GM19351 (cell line): ENCODE results near the gene RGS9.

Source experiments
- ATAC-seq: cut with Tn5 transposase; IDR thresholded peaks from one replicate; pipeline ENCODE4 v1.9.1; 2021; ENCODE audit warnings: mild to moderate bottlenecking, moderate library complexity; ENCODE audit not compliant: unreplicated experiment

Gene RGS9

DNA sequence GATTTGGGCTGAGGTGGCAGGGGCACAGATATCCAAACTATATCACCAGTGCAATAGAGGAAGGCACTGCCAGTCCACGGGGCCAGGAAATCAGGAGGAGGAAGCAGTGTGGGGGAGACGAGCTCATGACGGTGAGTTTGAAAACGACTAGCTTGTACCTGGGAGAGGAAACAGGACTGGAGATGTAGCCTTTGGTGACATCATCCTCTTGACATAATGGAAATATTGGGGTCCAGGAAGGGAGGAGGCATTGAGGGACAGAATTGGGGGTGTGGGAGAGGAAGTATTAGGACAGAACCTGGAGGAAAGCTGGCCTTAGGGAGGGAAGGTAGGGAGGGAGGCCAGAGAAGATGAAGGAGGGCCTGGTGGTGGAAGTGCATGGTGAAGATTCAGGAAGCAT lies 109.1 kb downstream of the RGS9 start:
- no peak for ATAC-seq

DNA sequence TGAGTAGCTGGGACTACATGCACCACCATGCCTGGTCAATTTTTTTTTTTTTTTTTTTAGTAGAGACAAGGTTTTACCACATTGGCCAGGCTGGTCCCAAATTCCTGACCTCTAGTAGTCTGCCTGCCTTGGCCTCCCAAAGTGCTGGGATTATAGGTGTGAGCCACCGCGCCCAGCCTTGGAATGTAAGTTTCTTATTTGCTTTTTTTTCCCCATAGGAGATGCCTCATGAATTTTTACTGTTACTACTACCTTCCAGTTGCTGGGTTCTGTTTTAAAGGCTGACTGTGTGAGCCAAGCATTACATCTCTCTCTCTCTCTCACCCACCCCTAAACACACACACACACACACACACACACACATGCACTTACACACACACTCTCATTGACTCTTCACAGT lies 112.6 kb downstream of the RGS9 start:
- no peak for ATAC-seq

DNA sequence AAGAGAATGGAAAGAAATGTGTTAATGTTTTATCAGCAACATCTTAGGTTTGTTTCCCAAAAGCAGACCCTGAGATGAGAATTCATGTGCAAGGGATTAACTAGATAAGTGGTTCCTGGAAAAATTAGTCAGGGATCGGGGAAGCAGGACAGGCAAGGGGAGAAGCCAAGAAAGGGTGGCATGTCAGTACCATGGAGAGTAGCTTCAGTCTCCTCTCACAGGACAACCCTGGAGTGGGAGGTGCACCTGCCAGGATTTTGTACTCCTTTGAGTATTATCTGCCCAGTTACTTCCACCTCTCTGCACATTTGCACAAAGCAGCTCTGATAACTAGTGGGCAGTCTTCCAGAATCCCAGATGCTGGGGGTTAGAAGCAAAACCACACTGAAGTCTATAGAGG lies 117.0 kb downstream of the RGS9 start:
- no peak for ATAC-seq

DNA sequence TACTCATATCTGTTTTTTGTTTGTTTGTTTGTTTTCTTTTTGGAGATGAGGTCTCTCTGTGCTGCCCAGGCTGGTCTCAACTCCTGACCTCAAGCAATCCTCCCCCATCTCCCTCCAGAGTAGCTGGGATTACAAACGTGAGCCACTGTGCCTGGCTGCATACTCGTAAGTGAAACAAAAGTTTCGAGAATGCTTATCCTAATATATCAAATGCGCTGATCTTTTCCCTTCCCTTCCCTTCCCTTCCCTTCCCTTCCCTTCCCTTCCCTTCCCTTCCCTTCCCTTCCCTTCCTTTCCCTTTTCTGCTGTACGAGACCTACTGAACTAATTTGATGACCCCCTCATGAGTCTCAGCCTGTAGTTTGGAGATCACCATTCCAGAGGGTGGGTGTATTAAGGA lies 122.1 kb downstream of the RGS9 start:
- ATAC-seq, result no peak

DNA sequence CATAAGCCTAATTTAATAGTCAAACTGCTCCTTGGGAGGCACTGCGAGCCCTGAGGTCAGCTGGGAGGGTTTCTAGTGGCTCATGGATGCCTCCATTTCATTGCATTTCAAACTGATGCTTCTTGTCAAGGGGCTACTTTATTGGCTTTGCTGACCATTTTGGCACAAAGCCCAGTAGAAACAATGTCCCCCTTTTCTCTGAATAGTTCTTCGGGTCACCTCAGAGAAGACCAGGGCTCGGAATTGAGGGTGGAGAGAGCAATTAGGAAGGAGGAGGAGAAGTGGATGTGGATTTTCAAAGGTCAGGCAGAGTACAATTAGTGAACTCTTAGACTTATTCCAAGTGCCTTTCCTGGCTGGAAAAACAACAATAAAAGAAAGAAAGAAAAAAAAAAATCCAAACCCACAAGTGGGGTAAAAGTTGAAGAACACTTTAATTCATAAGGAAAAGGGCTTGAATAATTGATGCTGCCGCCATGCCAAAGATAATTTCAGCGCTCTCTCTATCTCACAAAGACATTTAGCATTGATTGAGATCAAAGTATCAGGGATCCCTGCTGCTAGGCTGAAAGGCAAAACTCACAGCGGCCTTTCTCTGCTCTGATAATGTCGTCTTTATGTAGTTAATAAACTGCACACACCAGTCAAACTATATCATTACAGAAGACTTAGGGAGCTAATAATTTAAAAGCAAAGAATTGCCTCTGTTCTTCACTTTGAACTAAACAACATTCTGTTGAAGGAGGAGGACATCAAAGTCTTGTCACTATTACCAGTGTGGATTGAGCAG lies 122.7 kb downstream of the RGS9 start:
- ATAC-seq, result no peak

DNA sequence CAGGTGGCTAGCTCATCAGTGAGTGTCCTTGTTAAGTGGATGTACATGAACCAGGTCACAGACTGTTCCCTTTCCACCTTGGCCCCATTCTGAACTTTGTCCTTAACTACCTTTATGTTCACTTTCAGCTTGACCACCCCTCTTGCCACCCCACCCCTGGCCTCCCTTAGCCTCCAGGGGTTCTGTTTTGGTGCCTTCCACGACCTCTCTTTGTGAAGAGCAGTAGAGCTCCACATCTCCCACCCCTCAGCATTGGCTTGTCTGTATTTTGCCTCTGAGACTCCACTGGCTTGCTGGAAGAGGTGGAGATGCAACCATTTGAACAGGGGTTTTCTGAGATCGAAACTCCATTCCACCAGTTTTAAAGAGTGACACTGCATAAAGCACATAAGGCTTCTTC lies 123.5 kb downstream of the RGS9 start:
- no peak for ATAC-seq

DNA sequence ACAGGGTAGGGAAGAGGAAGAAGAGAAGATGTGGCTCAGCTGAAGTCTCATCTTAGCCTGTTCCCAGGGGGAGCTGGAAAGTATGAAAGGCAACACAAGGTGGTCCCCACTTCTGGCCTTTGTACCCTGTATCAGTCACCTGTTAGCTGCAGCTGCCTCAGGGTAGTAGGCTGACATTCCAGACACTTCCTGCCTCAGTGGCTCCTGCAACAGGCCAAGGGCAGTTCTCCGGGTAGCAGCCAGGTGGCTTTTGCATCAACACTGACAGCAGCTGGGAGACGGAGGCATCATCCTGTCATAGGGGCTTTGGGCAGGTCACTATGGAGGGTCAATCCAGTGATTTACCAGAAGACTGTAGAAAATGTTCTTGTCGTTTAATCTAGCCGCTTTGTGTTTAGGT lies 124.0 kb downstream of the RGS9 start:
- no peak for ATAC-seq

DNA sequence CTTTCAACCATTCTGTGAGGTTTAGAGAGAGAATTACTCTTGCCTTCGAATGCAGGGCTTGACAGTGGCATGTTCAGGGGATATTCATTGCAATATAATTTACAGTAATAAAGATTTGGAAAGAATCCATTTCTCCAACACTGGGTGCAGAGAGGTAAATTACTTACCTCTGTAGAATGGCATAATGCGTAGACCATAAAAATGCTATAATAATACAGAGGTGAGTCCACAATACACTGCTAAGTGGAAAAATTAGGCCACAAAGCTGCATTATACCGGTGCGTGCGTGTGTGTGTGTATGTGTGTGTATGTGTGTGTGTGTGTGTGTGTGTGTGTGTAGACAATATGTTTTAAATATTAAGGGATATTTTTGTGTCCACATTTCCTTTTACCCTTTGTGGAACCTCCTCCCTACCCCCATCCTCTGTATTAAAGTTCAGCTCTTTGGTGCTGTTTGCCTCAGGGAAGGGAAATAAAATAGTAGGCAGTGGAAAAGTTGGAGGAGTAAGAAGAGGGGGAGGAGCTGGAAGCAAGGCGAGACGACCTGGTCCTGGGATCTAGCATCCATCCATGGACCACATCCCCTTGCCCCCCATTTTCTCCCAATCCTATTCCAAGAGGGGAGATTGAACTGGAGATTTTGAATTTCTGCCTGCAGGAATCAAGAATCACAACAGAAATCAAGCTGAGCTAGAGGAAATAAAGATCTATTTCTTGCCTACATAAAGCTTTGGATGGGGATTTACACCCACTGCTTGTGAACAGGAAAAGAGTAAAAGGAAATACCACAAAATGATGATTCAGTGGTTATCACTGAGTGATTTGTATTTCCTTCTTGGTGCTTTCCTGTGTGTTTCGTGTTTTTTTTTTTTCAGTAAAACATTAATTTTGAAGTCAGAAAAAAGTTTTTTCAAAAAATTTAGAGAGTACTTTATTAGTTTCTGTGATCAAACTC lies 124.8 kb downstream of the RGS9 start:
- ATAC-seq, result no peak

DNA sequence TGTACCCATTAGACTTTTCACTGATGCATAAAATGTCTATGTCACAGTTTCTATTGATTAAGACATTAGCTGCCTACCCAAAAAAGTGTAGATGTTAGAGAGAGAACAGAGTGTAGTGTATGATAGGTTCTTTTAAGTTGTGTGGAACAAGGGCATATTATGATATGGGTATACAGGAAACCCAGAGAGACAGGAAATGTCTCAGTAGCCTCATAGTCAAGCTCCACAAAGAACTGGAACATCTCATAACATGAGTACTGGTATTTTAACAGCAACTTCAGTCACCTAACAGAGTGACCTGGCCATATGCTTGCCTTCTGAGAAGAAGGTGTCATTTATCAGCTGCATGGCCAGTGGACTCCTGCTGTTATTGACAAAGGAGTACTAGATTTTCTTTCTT lies 128.1 kb downstream of the RGS9 start:
- ATAC-seq, result no peak

DNA sequence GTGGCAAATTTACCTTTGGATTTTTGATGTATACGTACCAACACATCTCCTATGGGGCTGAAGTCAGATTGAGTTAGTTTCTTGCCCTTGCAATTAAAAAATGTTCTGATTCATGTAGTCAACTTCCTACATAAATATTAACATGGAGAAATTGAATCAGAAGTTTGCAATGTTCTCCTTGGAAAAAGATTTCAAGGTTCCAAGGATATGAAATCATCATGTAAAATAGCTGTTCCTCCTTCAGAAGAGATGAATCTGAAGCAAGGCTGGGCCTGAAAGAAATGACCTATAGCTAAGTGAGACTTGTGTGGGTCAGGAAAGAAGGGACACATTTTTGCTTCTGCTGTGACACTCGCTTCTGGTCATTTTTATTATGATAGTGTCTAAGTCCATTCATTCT lies 131.7 kb downstream of the RGS9 start:
- ATAC-seq, result no peak

DNA sequence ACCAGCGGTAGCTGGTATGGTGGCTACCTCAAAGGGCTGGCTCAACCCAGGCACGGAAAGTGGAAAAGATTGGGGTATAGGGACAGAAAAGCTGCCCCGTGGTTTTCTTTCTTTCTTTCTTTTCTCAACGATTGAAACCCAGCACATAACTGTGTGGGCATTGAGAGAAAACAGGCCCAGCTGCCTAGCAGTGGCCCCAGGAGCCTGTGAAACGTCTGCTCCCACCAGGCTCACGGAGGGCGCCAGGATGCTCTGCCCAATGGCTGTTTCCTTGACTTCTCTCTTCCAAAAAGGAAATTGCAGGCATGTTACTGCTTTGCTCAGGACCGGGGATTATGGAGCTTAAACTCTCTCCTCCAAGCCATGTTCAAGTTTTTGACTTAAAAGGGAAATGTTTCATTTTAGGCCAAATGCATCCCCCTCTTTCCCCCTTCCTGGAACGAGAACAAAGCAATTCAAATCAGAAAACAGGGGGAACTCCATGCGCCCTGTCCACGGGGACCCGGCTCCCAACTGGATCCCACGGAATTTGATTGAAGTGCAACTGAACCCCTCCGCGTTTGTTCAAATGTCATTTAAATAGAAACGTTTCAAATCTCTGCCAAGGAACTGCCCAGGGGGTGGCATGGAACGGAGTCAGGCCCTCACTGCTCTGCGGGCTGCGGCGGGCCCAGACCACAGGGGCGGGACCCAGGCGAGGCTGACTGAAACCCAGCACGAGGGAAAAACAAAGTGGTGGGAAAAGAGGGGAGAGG lies 133.5 kb downstream of the RGS9 start:
- no peak for ATAC-seq

DNA sequence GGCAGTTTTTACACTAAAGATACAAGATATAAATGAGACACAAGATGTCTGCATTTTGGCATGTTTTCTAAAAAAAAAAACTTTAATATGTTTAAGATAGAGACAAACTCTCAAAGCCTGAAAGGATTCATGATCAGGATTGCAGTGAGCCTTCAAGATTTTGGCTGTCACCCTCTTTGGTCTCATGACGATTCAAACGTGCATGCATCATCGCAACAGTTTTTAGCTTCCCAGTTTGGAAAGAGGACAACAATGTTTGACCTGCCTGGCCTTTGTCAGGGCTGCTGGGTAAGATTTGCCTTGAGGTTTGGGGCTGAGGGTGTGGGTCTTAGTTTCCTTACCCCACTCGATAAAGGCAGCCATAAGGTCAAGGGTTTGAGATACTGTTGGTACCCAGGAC lies 134.1 kb downstream of the RGS9 start:
- no peak for ATAC-seq
